ENCODE data around the gene POT1. TPM values are rescaled to one million over a fixed set of nuclear protein-coding genes. Genes with fewer than 3 reads are reported as not detected.

The POT1 gene
- total RNA-seq, 1 experiment from 2014 or later: 20.9 TPM

- DNase-seq (ENCODE audit: low read depth, low spot score): no peak
- CTCF ChIA-PET: no interaction called here
Measured at GRCh38 chr7:124898531-124898930, 31.1 kb downstream of the POT1 start.

DNA sequence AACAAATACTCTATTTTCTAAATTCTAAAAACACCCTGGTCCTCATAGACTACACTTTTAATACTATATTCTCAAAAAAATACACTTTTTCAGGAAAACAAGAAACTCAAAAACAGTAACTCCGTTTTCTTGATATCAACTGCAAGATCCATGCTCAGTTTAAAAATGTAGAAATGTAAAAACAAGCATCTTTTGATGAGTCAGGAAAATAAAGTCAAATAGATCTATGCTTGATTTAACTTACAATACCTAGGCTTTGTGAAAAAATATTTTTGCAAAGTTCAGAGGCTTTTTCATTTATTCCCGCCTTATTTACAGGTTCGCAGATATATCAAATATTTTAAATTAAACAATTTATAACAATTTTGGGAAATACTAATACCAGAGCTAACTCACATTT, 33.6 kb downstream of the POT1 start:
- intact Hi-C loops (cut with micrococcal nuclease; ENCODE audit: unreplicated experiment): no loop called here
- in situ Hi-C loops (cut with HindIII; ENCODE audit: low pct_unique_long_range_greater_than_20kb, low sequenced_read_pairs): no loop called here

More at GRCh38 chr7:124898531-124898930, 31.1 kb downstream of the POT1 start:
- Histone ChIP-seq H3K36me3 (ENCODE audit: control insufficient read depth, insufficient read depth, low read length) (peaks cover 4% of the 10 kb centered on the region), H3K9me3 (ENCODE audit: control insufficient read depth, insufficient read depth, low read depth, low read length) (no peaks in the 10 kb centered on the region), H3K4me1 (ENCODE audit: control insufficient read depth, insufficient read depth, low read length) (no peaks in the 10 kb centered on the region), H3K4me3 (ENCODE audit: low read depth in 2 of 2, low read length in 2 of 2) (no peak overlapping the region), H3K27me3 (ENCODE audit: control insufficient read depth, insufficient read depth, low read length) (no peaks in the 10 kb centered on the region), H3K27ac (ENCODE audit: low read length) (no peak overlapping the region)
- intact Hi-C loops (cut with micrococcal nuclease; ENCODE audit: unreplicated experiment): no loop called here
- in situ Hi-C loops (cut with HindIII; ENCODE audit: low pct_unique_long_range_greater_than_20kb, low sequenced_read_pairs): no loop called here
- TF ChIP-seq POLR2AphosphoS5 (IDR thresholded peaks at IDR 0.05; ENCODE audit: low read depth, low read length) (no peak), TCF7L2 (IDR thresholded peaks at IDR 0.05; ENCODE audit: low read depth, low read length) (no peak), SIN3A (IDR thresholded peaks at IDR 0.05; ENCODE audit: borderline replicate concordance, insufficient read depth, low read depth, low read length) (no peak), CTCF (IDR thresholded peaks at IDR 0.05) (no peak)
- TF ChIP-seq, protein P1, sequence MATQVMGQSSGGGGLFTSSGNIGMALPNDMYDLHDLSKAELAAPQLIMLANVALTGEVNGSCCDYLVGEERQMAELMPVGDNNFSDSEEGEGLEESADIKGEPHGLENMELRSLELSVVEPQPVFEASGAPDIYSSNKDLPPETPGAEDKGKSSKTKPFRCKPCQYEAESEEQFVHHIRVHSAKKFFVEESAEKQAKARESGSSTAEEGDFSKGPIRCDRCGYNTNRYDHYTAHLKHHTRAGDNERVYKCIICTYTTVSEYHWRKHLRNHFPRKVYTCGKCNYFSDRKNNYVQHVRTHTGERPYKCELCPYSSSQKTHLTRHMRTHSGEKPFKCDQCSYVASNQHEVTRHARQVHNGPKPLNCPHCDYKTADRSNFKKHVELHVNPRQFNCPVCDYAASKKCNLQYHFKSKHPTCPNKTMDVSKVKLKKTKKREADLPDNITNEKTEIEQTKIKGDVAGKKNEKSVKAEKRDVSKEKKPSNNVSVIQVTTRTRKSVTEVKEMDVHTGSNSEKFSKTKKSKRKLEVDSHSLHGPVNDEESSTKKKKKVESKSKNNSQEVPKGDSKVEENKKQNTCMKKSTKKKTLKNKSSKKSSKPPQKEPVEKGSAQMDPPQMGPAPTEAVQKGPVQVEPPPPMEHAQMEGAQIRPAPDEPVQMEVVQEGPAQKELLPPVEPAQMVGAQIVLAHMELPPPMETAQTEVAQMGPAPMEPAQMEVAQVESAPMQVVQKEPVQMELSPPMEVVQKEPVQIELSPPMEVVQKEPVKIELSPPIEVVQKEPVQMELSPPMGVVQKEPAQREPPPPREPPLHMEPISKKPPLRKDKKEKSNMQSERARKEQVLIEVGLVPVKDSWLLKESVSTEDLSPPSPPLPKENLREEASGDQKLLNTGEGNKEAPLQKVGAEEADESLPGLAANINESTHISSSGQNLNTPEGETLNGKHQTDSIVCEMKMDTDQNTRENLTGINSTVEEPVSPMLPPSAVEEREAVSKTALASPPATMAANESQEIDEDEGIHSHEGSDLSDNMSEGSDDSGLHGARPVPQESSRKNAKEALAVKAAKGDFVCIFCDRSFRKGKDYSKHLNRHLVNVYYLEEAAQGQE (IDR thresholded peaks at IDR 0.05; ENCODE audit: insufficient read depth in 1 of 2, low read depth in 2 of 2, low read length in 1 of 2): no peak
- BruUV-seq (replicated peaks): no TSS peak
- no peak for ATAC-seq
- POLR2A ChIA-PET: no interaction called here

More for the DNA sequence above, 33.6 kb downstream of the POT1 start:
- Histone ChIP-seq H3K27ac (ENCODE audit: low read length) (no peak overlapping the region), H3K9me3 (ENCODE audit: control insufficient read depth, insufficient read depth, low read depth, low read length) (no peaks in the 10 kb centered on the region), H3K27me3 (ENCODE audit: control insufficient read depth, insufficient read depth, low read length) (no peaks in the 10 kb centered on the region), H3K4me3 (ENCODE audit: low read depth in 2 of 2, low read length in 2 of 2) (no peak overlapping the region), H3K4me1 (ENCODE audit: control insufficient read depth, insufficient read depth, low read length) (no peaks in the 10 kb centered on the region), H3K36me3 (ENCODE audit: control insufficient read depth, insufficient read depth, low read length) (peaks cover 4% of the 10 kb centered on the region)
- DNase-seq (ENCODE audit: low read depth, low spot score) (no peak), ATAC-seq (no peak)
- no TSS peak for BruUV-seq (replicated peaks)
- POLR2A ChIA-PET: no interaction called here
- TF ChIP-seq, protein P1 (IDR thresholded peaks at IDR 0.05; ENCODE audit: insufficient read depth in 1 of 2, low read depth in 2 of 2, low read length in 1 of 2): no peak
- no peak for TF ChIP-seq POLR2AphosphoS5 (IDR thresholded peaks at IDR 0.05; ENCODE audit: low read depth, low read length)
- TF ChIP-seq TCF7L2 (IDR thresholded peaks at IDR 0.05; ENCODE audit: low read depth, low read length): no peak
- no peak for TF ChIP-seq SIN3A (IDR thresholded peaks at IDR 0.05; ENCODE audit: borderline replicate concordance, insufficient read depth, low read depth, low read length)
- no peak for TF ChIP-seq CTCF (IDR thresholded peaks at IDR 0.05)
- CTCF ChIA-PET: no interaction called here

Data from Panc1 (cell line).